Lung (tissue), 12 donors: Measurements from ENCODE around the gene STK4. TPM values are rescaled to one million over a fixed set of nuclear protein-coding genes. Genes with fewer than 3 reads are reported as not detected.

ENCODE experiments used
- ATAC-seq: fragments of 200-7000 bp; cut with Tn5 transposase; one replicate; pipeline ENCODE4 v1.9.1; 2020; ENCODE audit warnings: moderate number of reproducible peaks; ENCODE audit not compliant: insufficient read depth, low FRiP score
- DNase-seq, 3 donors: peaks; one replicate each; pipeline ENCODE4 v3.0.0-alpha.2; 2013 to 2017
- H3K27ac ChIP-seq, 2 donors: one replicate each; pipeline ENCODE4 v1.5.1; 2013; ENCODE audit warnings: mild to moderate bottlenecking in 2 of 2, moderate library complexity in 2 of 2, control low read depth in 1 of 2, inconsistent platforms in 1 of 2, low read depth in 1 of 2, low read length in 1 of 2
- H3K27me3 ChIP-seq, 3 donors: one replicate each; pipeline ENCODE4 v1.5.1; 2013; ENCODE audit warnings: low read length in 2 of 3; ENCODE audit not compliant: control insufficient read depth in 3 of 3, insufficient read depth in 3 of 3
- H3K36me3 ChIP-seq, 4 donors: one replicate each; pipeline ENCODE4 v1.5.1; 2013; ENCODE audit warnings: low read length in 4 of 4, mild to moderate bottlenecking in 1 of 4, moderate library complexity in 1 of 4; ENCODE audit not compliant: control insufficient read depth in 4 of 4, insufficient read depth in 4 of 4
- H3K4me1 ChIP-seq, 5 donors: one replicate each; pipeline ENCODE4 v1.5.1; 2013; ENCODE audit warnings: low read length in 5 of 5, mild to moderate bottlenecking in 2 of 5, moderate library complexity in 1 of 5; ENCODE audit not compliant: control insufficient read depth in 5 of 5, insufficient read depth in 5 of 5
- H3K4me3 ChIP-seq: one replicate; pipeline ENCODE4 v1.5.1; 2013; ENCODE audit warnings: mild to moderate bottlenecking, control low read depth, moderate library complexity
- H3K9ac ChIP-seq, 2 donors: one replicate each; pipeline ENCODE4 v1.5.1; 2013; ENCODE audit warnings: low read length in 2 of 2, control low read depth in 1 of 2; ENCODE audit not compliant: insufficient read depth in 1 of 2
- H3K9me3 ChIP-seq, 4 donors: one replicate each; pipeline ENCODE4 v1.5.1; 2013; ENCODE audit warnings: low read length in 3 of 4, mild to moderate bottlenecking in 1 of 4, moderate library complexity in 1 of 4; ENCODE audit not compliant: control insufficient read depth in 4 of 4, insufficient read depth in 3 of 4
- WGBS, 2 donors: extraction: QIAGEN DNeasy Blood & Tissue Kit; methylation state at CpG; one replicate each; pipeline ENCODE4 v1.1.7; 2013; 5-methylcytosine and 5-hydroxymethylcytosine counted together
- polyA plus RNA-seq, 2 donors: library from polyadenylated mRNA; stranded (reverse); fragments of 200-250 nt; gene quantifications; one replicate each; pipeline ENCODE4 v1.2.1, GENCODE V29; 2013
- total RNA-seq, 2 donors: library from RNA; depleted of rRNA in 1 of 2; stranded (reverse); fragments of >200 nt in 1 of 2; gene quantifications; one replicate each; pipeline ENCODE4 v1.2.1, GENCODE V29; 2014 to 2021
- TF ChIP-seq, protein P1 (sequence below): IDR thresholded peaks from 2 replicates; pipeline ENCODE4 v1.5.1; 2012; ENCODE audit warnings: mild to moderate bottlenecking; ENCODE audit errors: control extremely low read depth, extremely low read depth
- donor health status: control.
- donor health status: control.
- donor health status: Bipolar disorder and iron deficiency.
- donor health status: healthy.
- donor health status: DM: yes; HTN: yes; CAD: no.

Gene STK4
- total and polyA plus RNA-seq, 4 donors: 11.8 to 70.9 (median 28.1) TPM

DNA sequence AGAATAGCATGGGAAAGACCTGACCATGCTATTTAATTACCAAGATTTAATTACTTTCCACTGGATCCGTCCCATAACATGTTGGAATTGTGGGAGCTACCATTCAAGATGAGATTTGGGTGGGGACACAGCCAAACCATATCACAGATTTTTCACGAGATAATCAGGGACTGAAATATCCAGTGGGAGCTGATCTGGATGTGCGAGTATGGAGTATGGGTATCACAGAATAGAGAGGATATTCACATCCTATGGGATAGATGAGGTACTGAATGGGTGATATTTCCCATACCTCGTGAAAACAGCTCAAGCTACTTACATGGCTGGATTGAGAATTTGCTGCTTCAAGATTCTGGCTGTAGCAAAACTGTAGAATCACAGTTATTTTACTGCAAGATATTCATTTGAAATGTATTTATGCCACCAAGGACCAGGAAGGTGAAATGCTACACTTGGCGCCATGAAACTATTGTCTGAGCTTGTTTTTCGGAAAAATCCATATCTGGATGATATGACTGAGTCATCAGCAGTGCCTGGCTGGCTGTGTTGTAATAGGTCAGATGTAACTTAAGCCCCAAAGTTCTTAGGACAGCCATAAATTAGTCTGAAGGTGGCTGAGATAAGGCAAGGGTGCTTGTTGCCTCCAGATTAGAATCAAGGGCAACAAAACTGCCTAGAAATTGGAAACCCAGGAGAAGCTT, 104.8 kb downstream of the STK4 start:
- peaks cover 4 to 15% (median 12%) of the 10 kb centered on the region in 4 donors for H3K36me3 ChIP-seq
- peaks cover 0 to 5% (median 0%) of the 10 kb centered on the region in 5 donors for H3K4me1 ChIP-seq
- WGBS, 2 donors: 94 to 96% methylated on average over 6 of the region's 6 CpGs
- peak overlapping the region in 1 of 2 donors; percentile 15 for H3K27ac ChIP-seq
- no peak overlapping the region for H3K9ac ChIP-seq
- no peak overlapping the region for H3K4me3 ChIP-seq
- TF ChIP-seq, protein P1, sequence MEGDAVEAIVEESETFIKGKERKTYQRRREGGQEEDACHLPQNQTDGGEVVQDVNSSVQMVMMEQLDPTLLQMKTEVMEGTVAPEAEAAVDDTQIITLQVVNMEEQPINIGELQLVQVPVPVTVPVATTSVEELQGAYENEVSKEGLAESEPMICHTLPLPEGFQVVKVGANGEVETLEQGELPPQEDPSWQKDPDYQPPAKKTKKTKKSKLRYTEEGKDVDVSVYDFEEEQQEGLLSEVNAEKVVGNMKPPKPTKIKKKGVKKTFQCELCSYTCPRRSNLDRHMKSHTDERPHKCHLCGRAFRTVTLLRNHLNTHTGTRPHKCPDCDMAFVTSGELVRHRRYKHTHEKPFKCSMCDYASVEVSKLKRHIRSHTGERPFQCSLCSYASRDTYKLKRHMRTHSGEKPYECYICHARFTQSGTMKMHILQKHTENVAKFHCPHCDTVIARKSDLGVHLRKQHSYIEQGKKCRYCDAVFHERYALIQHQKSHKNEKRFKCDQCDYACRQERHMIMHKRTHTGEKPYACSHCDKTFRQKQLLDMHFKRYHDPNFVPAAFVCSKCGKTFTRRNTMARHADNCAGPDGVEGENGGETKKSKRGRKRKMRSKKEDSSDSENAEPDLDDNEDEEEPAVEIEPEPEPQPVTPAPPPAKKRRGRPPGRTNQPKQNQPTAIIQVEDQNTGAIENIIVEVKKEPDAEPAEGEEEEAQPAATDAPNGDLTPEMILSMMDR: no peak
- ATAC-seq: no peak
- H3K9me3 ChIP-seq: no peaks in the 10 kb centered on the region
- no peak for DNase-seq
- no peaks in the 10 kb centered on the region for H3K27me3 ChIP-seq

DNA sequence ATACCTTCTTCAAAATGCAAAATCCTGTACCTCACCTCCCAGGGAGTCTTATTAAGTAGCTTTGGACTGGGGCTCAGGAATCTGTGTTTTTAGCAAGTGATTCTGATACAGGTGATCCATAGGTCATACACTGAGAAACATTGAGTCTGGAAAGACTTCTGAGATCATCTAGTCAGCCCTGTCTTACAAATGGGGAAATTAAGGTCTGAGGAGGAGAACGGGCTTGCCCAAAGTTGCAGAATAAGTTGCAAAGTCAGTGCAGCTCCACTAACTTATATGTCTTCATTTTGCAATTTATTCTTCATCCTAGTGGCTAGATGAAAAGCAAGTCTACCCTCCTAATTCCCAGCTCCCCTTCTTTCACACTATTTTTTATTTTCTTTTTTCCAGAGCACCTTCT, 105.8 kb downstream of the STK4 start:
- no peak overlapping the region for H3K27ac ChIP-seq
- no peak overlapping the region for H3K9ac ChIP-seq
- 41 to 84% methylated on average over 1 of the region's 1 CpG for WGBS, 2 donors
- TF ChIP-seq, protein P1: no peak
- no peaks in the 10 kb centered on the region for H3K27me3 ChIP-seq
- H3K4me1 ChIP-seq: peaks cover 0 to 5% (median 0%) of the 10 kb centered on the region in 5 donors
- ATAC-seq (no peak), DNase-seq (no peak)
- no peak overlapping the region for H3K4me3 ChIP-seq
- peaks cover 8 to 21% (median 16%) of the 10 kb centered on the region in 4 donors for H3K36me3 ChIP-seq
- H3K9me3 ChIP-seq: no peaks in the 10 kb centered on the region

DNA sequence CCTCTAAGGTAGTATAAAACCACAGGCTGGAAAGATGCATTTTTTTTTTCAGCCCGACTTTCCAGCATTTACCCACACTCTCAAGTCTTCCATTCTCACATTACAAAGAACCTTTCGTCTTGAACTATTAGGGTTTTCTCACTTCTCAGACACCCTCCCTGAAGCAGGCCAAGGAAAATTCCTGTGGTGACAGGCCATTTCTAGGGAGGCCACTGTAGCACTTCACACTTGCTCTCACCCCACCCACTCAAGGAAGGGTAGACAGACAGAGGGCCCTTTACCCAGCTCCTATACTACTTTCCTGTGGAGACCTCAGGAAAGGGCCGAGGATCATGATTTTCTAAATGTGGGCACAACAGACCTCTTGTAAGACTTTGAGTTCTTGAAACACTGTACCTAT, 106.9 kb downstream of the STK4 start:
- H3K4me3 ChIP-seq: no peak overlapping the region
- H3K4me1 ChIP-seq: peaks cover 0 to 5% (median 0%) of the 10 kb centered on the region in 5 donors
- H3K27ac ChIP-seq: no peak overlapping the region
- ATAC-seq (no peak), DNase-seq (peak in 1 of 3 donors; percentile 14)
- WGBS, 2 donors: 76 to 90% methylated on average over 3 of the region's 3 CpGs
- H3K27me3 ChIP-seq: no peaks in the 10 kb centered on the region
- H3K9me3 ChIP-seq: no peaks in the 10 kb centered on the region
- peaks cover 8 to 21% (median 14%) of the 10 kb centered on the region in 4 donors for H3K36me3 ChIP-seq
- no peak overlapping the region for H3K9ac ChIP-seq
- TF ChIP-seq, protein P1: no peak
